Erythroblast (primary cell): ENCODE data around the gene TEX101.

Source experiments
- GATA1 ChIP-seq: IDR thresholded peaks from 2 replicates; pipeline ENCODE4 v1.6.1; 2011; ENCODE audit warnings: low read depth, mild to moderate bottlenecking, control low read depth, low read length, moderate library complexity
- POLR2A ChIP-seq: IDR thresholded peaks from 2 replicates; pipeline ENCODE4 v1.6.1; 2011; ENCODE audit warnings: mild to moderate bottlenecking, low read length

- TF ChIP-seq POLR2A = no peak
- TF ChIP-seq GATA1 = no peak
Observed at GRCh38 chr19:43409415-43409814, 5.3 kb upstream of the TEX101 start.
